SK-N-SH (cell line): ENCODE measurements around the gene TEX19. TPM values are rescaled to one million over a fixed set of nuclear protein-coding genes. Genes with fewer than 3 reads are reported as not detected.

Experiments
- CTCF ChIA-PET: fragments of 300-600, 350-600 bp; formaldehyde crosslinking; extraction: SDS; loops from one replicate; lab custom pipeline; 2021; lab: Yijun Ruan, JAX
- POLR2A ChIA-PET: fragments of 350-600 bp; sonication (Branson Sonifier 250); formaldehyde crosslinking; extraction: SDS; loops from one replicate; lab custom pipeline; 2020; ENCODE audit warnings: antibody characterized with exemption, inconsistent platforms; lab: Yijun Ruan, JAX
- DNase-seq: peaks from one replicate; pipeline ENCODE4 v3.0.0; 2012
- H2AFZ ChIP-seq: fragments of 200-600 bp; sonication (generic); 2 replicates; pipeline ENCODE4 v1.8.1; 2016; ENCODE audit warnings: antibody characterized with exemption, mild to moderate bottlenecking, low read depth
- H3F3A ChIP-seq: fragments of 200-600 bp; sonication (generic); replicated peaks from 2 replicates; pipeline ENCODE3; 2016; ENCODE audit warnings: antibody characterized with exemption, mild to moderate bottlenecking; ENCODE audit not compliant: insufficient read depth
- H3K27ac ChIP-seq, 2 experiments: fragments of 200-500 bp in 1 of 2; fragments of 200-600 bp in 1 of 2; sonication (Bioruptor generic) in 1 of 2; sonication (generic), shearing (Covaris generic) in 1 of 2; 2 replicates each; pipeline versions ENCODE4 v1.5.1 to v1.6.1; 2014 to 2016; ENCODE audit warnings: low read depth in 2 of 2, inconsistent platforms in 1 of 2, low read length in 1 of 2, mild to moderate bottlenecking in 1 of 2, mixed read lengths in 1 of 2
- H3K27me3 ChIP-seq: fragments of 200-600 bp; sonication (generic), shearing (Covaris generic); 2 replicates; pipeline ENCODE4 v1.6.1; 2016; ENCODE audit warnings: mixed run types; ENCODE audit not compliant: insufficient read depth
- H3K36me3 ChIP-seq, 2 experiments: fragments of 200-500 bp in 1 of 2; fragments of 200-600 bp in 1 of 2; sonication (Bioruptor generic) in 1 of 2; sonication (generic) in 1 of 2; replicated peaks in 1 of 2; 2 replicates each; pipeline versions ENCODE3 to v1.5.1; 2014 to 2016; ENCODE audit warnings: low read length in 1 of 2, mild to moderate bottlenecking in 1 of 2; ENCODE audit not compliant: insufficient read depth in 2 of 2, control insufficient read depth in 1 of 2
- H3K4me1 ChIP-seq, 2 experiments: fragments of 200-500 bp in 1 of 2; fragments of 200-600 bp in 1 of 2; sonication (Bioruptor generic) in 1 of 2; sonication (generic), shearing (Covaris generic) in 1 of 2; 2 replicates each; pipeline versions ENCODE4 v1.5.1 to v1.6.1; 2014 to 2016; ENCODE audit warnings: low read depth in 1 of 2, low read length in 1 of 2, mixed run types in 1 of 2; ENCODE audit not compliant: insufficient read depth in 2 of 2, control insufficient read depth in 1 of 2
- H3K4me2 ChIP-seq: fragments of 200-600 bp; sonication (generic), shearing (Covaris generic); 2 replicates; pipeline ENCODE4 v1.6.1; 2017; ENCODE audit warnings: mixed run types
- H3K4me3 ChIP-seq, 2 experiments: fragments of 200-500 bp in 1 of 2; fragments of 200-600 bp in 1 of 2; sonication (Bioruptor generic) in 1 of 2; sonication (generic), shearing (Covaris generic) in 1 of 2; 2 replicates each; pipeline versions ENCODE4 v1.5.1 to v1.8.1; 2014 to 2016; ENCODE audit warnings: low read depth in 2 of 2, inconsistent platforms in 1 of 2, low read length in 1 of 2, mild to moderate bottlenecking in 1 of 2, mixed read lengths in 1 of 2, moderate library complexity in 1 of 2
- H3K79me2 ChIP-seq: fragments of 200-600 bp; sonication (generic); 2 replicates; pipeline ENCODE4 v1.8.1; 2017; ENCODE audit warnings: mild to moderate bottlenecking; ENCODE audit not compliant: insufficient read depth
- H3K9ac ChIP-seq: fragments of 200-600 bp; sonication (generic); 2 replicates; pipeline ENCODE4 v1.6.1; 2017; ENCODE audit warnings: mixed run types
- H3K9me2 ChIP-seq: fragments of 200-600 bp; sonication (generic); 2 replicates; pipeline ENCODE4 v1.6.1; 2017; ENCODE audit warnings: mixed run types
- H3K9me3 ChIP-seq: fragments of 200-600 bp; sonication (generic); 2 replicates; pipeline ENCODE4 v1.6.1; 2017; ENCODE audit warnings: mixed run types, mild to moderate bottlenecking, moderate library complexity
- H4K20me1 ChIP-seq: fragments of 200-600 bp; sonication (generic); 2 replicates; pipeline ENCODE4 v1.6.1; 2017; ENCODE audit warnings: mild to moderate bottlenecking, mixed run types; ENCODE audit not compliant: insufficient read depth
- CHD2 ChIP-seq: fragments of 150-350 bp; IDR thresholded peaks from 2 replicates; pipeline ENCODE4 v1.6.1; 2018; ENCODE audit warnings: low read length; ENCODE audit not compliant: partially characterized antibody
- ELF1 ChIP-seq: IDR thresholded peaks from 2 replicates; pipeline ENCODE4 v1.4.0; 2012
- EP300 ChIP-seq, 2 experiments: IDR thresholded peaks; 2 replicates each; pipeline versions ENCODE4 v1.4.0 to v1.6.1; 2012; ENCODE audit warnings: borderline replicate concordance in 1 of 2, low read depth in 1 of 2, low read length in 1 of 2
- EZH2phosphoT487 ChIP-seq: fragments of 200-600 bp; sonication (generic); IDR thresholded peaks from 2 replicates; pipeline ENCODE4 v1.6.1; 2017; ENCODE audit warnings: low read depth, mixed run types, mild to moderate bottlenecking, antibody characterized with exemption, moderate library complexity, borderline replicate concordance
- FOXM1 ChIP-seq: IDR thresholded peaks from 2 replicates; pipeline ENCODE4 v1.4.0; 2012; ENCODE audit warnings: low read depth, mild to moderate bottlenecking
- GABPA ChIP-seq: IDR thresholded peaks from 2 replicates; pipeline ENCODE4 v1.4.0; 2012; ENCODE audit warnings: low read depth, mild to moderate bottlenecking
- GATA2 ChIP-seq: sonication (generic); formaldehyde crosslinking; IDR thresholded peaks from 2 replicates; pipeline ENCODE4 v1.5.0; 2020; ENCODE audit warnings: mild to moderate bottlenecking, missing genetic modification reagents
- JUND ChIP-seq: IDR thresholded peaks from 2 replicates; pipeline ENCODE4 v1.4.0; 2012
- MXI1 ChIP-seq: IDR thresholded peaks from 2 replicates; pipeline ENCODE4 v1.6.1; 2012; ENCODE audit warnings: mild to moderate bottlenecking, low read depth, low read length, improper control_type of control experiment
- NRF1 ChIP-seq: IDR thresholded peaks from 2 replicates; pipeline ENCODE4 v1.6.1; 2012; ENCODE audit warnings: low read depth, mild to moderate bottlenecking, low read length
- PBX3 ChIP-seq: IDR thresholded peaks from 2 replicates; pipeline ENCODE4; 2012
- POLR2AphosphoS5 ChIP-seq: IDR thresholded peaks from 2 replicates; pipeline ENCODE4 v1.6.1; 2012; ENCODE audit warnings: low read depth, low read length
- RAD21 ChIP-seq: IDR thresholded peaks from 2 replicates; pipeline ENCODE4 v1.6.1; 2012; ENCODE audit warnings: mild to moderate bottlenecking, low read length
- RCOR1 ChIP-seq: fragments of 150-350 bp; IDR thresholded peaks from 2 replicates; pipeline ENCODE4 v1.6.1; 2017; ENCODE audit warnings: antibody characterized with exemption, low read length
- REST ChIP-seq: IDR thresholded peaks from 2 replicates; pipeline ENCODE4 v1.6.1; 2012; ENCODE audit warnings: mild to moderate bottlenecking, low read depth, low read length, moderate library complexity
- RFX5 ChIP-seq: IDR thresholded peaks from 2 replicates; pipeline ENCODE4 v1.6.1; 2012; ENCODE audit warnings: mild to moderate bottlenecking, improper control_type of control experiment, low read length
- SIN3A ChIP-seq: IDR thresholded peaks from 2 replicates; pipeline ENCODE4 v1.6.1; 2012; ENCODE audit warnings: low read depth, mild to moderate bottlenecking, low read length, moderate library complexity, borderline replicate concordance
- TAF1 ChIP-seq: IDR thresholded peaks from 2 replicates; pipeline ENCODE4 v1.6.1; 2012; ENCODE audit warnings: low read depth, mild to moderate bottlenecking, low read length, moderate library complexity, borderline replicate concordance
- TEAD4 ChIP-seq: IDR thresholded peaks from 2 replicates; pipeline ENCODE4 v1.4.0; 2012; ENCODE audit warnings: mild to moderate bottlenecking, borderline replicate concordance; ENCODE audit not compliant: insufficient read depth
- ZBTB33 ChIP-seq: IDR thresholded peaks from 2 replicates; pipeline ENCODE4 v1.4.0; 2012; ENCODE audit warnings: low read depth, borderline replicate concordance
- WGBS: methylation state at CpG from one replicate; pipeline ENCODE4 v1.1.6; 2017; ENCODE audit warnings: low lambda C conversion rate; 5-methylcytosine and 5-hydroxymethylcytosine counted together
- polyA plus RNA-seq, 3 experiments: library from polyadenylated mRNA; depleted of rRNA; stranded (reverse); fragments of >200 nt; gene quantifications; 2 replicates each; pipeline ENCODE4 v1.2.3, GENCODE V29; 2012

The TEX19 gene
- polyA plus RNA-seq, 1 of the 3 experiments (the other 2 are of a cell fraction), result 0.10 TPM

- no peaks in the 10 kb centered on the region for H3K9me2 ChIP-seq
Measured at GRCh38 chr17:82403662-82404660, 44.9 kb downstream of the TEX19 start.

GRCh38 chr17:82405051-82405450 lies 46.0 kb downstream of the TEX19 start:
- peaks cover 2 to 5% of the 10 kb centered on the region in 2 experiments for H3K36me3 ChIP-seq
- CTCF ChIA-PET, result interaction anchor here (0.9 to 1.1 kb wide), 2 partner anchors 12 to 104 kb away, joined by 4 read pairs; no protein-coding TSS in a partner anchor
- TF ChIP-seq GATA2 (CRISPR knock-in tag) (no peak), REST (no peak), EP300 (IDR thresholded peaks at IDR 0.05; ENCODE audit: borderline replicate concordance in 1 of 2, low read depth in 1 of 2, low read length in 1 of 2) (no peak), CHD2 (no peak), SIN3A (no peak), TEAD4 (no peak), ZBTB33 (no peak), MXI1 (no peak), PBX3 (no peak), RCOR1 (no peak), POLR2AphosphoS5 (no peak), JUND (no peak), NRF1 (no peak)

More at GRCh38 chr17:82403662-82404660, 44.9 kb downstream of the TEX19 start:
- H2AFZ ChIP-seq, result no peak overlapping the region
- H3K36me3 ChIP-seq, result peaks cover 2 to 5% of the 10 kb centered on the region in 2 experiments
- no peak overlapping the region for H3K4me2 ChIP-seq
- no peaks in the 10 kb centered on the region for H3K27me3 ChIP-seq
- H3K4me3 ChIP-seq, result no peak overlapping the region
- H3K9me3 ChIP-seq, result no peaks in the 10 kb centered on the region
- peaks cover 11% of the 10 kb centered on the region for H3F3A ChIP-seq
- ChIA-PET POLR2A (no interaction called here), CTCF (interaction anchor here (0.9 to 1.9 kb wide), 3 partner anchors 10 to 13 kb away, joined by 3 to 7 read pairs (median 4); no protein-coding TSS in a partner anchor)
- no peak for DNase-seq
- no peaks in the 10 kb centered on the region for H4K20me1 ChIP-seq
- TF ChIP-seq RAD21 (no peak), EZH2phosphoT487 (no peak), SIN3A (no peak), GABPA (no peak), JUND (no peak), ELF1 (no peak), POLR2AphosphoS5 (no peak), CHD2 (no peak), TAF1 (no peak), RCOR1 (no peak), RFX5 (no peak), GATA2 (CRISPR knock-in tag) (no peak), FOXM1 (no peak), NRF1 (no peak)
- no peak overlapping the region for H3K9ac ChIP-seq
- WGBS, result 95% methylated on average over 66 of the region's 67 CpGs
- no peaks in the 10 kb centered on the region for H3K79me2 ChIP-seq
- peaks cover 9 to 16% of the 10 kb centered on the region in 2 experiments; a peak in 3 of 4 replicates for H3K4me1 ChIP-seq
- no peak overlapping the region for H3K27ac ChIP-seq

More at GRCh38 chr17:82405051-82405450, 46.0 kb downstream of the TEX19 start:
- Histone ChIP-seq H3K27ac (no peak overlapping the region), H3K79me2 (no peaks in the 10 kb centered on the region), H3K27me3 (no peaks in the 10 kb centered on the region), H3K4me3 (no peak overlapping the region), H3K9me2 (no peaks in the 10 kb centered on the region), H3K4me2 (no peak overlapping the region), H3K9ac (no peak overlapping the region), H4K20me1 (peaks cover 2% of the 10 kb centered on the region; the same call in 1 of the 2 replicates), H3F3A (peaks cover 5% of the 10 kb centered on the region), H3K4me1 (peaks cover 0 to 5% of the 10 kb centered on the region in 2 experiments; a peak in 1 of 4 replicates), H2AFZ (no peak overlapping the region), H3K9me3 (no peaks in the 10 kb centered on the region)
- POLR2A ChIA-PET, result no interaction called here
- no peak for DNase-seq
- WGBS, result over 99% methylated on average over 14 of the region's 14 CpGs
